ENCODE measurements around the gene TEX14.

DNA sequence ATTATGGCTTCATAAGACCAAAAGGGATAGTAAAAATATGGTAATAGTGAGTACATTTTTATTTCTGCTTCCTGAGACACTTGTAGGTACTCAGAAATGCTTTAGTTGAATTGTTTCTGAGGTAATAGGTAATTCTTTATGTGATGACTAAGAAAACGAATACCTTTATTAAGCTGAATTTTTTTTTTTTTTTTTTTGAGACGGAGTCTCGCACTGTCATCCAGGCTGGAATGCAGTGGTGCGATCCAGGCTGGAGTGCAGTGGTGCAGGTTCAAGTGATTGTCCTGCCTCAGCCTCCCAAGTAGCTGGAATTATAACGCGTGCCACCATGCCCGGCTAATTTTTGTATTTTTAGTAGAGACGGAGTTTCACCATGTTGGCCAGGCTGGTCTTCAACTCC, 2.5 kb upstream of the TEX14 start:
- TF ChIP-seq, protein P1, sequence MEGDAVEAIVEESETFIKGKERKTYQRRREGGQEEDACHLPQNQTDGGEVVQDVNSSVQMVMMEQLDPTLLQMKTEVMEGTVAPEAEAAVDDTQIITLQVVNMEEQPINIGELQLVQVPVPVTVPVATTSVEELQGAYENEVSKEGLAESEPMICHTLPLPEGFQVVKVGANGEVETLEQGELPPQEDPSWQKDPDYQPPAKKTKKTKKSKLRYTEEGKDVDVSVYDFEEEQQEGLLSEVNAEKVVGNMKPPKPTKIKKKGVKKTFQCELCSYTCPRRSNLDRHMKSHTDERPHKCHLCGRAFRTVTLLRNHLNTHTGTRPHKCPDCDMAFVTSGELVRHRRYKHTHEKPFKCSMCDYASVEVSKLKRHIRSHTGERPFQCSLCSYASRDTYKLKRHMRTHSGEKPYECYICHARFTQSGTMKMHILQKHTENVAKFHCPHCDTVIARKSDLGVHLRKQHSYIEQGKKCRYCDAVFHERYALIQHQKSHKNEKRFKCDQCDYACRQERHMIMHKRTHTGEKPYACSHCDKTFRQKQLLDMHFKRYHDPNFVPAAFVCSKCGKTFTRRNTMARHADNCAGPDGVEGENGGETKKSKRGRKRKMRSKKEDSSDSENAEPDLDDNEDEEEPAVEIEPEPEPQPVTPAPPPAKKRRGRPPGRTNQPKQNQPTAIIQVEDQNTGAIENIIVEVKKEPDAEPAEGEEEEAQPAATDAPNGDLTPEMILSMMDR (IDR thresholded peaks at IDR 0.05; ENCODE audit: insufficient read depth, low read length, poor library complexity, severe bottlenecking) = no peak
- TF ChIP-seq EZH2phosphoT487 (conservative IDR thresholded peaks at IDR 0.05; ENCODE audit: low read length) = no peak

Measured in SU-DHL-6 (cell line).